ENCODE measurements around the gene DNAH1.

DNAH1 gene

GRCh38 chr3:52292247-52293065, 23.7 kb upstream of the DNAH1 start:
- TF ChIP-seq, protein P1, sequence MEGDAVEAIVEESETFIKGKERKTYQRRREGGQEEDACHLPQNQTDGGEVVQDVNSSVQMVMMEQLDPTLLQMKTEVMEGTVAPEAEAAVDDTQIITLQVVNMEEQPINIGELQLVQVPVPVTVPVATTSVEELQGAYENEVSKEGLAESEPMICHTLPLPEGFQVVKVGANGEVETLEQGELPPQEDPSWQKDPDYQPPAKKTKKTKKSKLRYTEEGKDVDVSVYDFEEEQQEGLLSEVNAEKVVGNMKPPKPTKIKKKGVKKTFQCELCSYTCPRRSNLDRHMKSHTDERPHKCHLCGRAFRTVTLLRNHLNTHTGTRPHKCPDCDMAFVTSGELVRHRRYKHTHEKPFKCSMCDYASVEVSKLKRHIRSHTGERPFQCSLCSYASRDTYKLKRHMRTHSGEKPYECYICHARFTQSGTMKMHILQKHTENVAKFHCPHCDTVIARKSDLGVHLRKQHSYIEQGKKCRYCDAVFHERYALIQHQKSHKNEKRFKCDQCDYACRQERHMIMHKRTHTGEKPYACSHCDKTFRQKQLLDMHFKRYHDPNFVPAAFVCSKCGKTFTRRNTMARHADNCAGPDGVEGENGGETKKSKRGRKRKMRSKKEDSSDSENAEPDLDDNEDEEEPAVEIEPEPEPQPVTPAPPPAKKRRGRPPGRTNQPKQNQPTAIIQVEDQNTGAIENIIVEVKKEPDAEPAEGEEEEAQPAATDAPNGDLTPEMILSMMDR (conservative IDR thresholded peaks at IDR 0.05): no peak
- H3K27ac ChIP-seq: no peak overlapping the region

DNA sequence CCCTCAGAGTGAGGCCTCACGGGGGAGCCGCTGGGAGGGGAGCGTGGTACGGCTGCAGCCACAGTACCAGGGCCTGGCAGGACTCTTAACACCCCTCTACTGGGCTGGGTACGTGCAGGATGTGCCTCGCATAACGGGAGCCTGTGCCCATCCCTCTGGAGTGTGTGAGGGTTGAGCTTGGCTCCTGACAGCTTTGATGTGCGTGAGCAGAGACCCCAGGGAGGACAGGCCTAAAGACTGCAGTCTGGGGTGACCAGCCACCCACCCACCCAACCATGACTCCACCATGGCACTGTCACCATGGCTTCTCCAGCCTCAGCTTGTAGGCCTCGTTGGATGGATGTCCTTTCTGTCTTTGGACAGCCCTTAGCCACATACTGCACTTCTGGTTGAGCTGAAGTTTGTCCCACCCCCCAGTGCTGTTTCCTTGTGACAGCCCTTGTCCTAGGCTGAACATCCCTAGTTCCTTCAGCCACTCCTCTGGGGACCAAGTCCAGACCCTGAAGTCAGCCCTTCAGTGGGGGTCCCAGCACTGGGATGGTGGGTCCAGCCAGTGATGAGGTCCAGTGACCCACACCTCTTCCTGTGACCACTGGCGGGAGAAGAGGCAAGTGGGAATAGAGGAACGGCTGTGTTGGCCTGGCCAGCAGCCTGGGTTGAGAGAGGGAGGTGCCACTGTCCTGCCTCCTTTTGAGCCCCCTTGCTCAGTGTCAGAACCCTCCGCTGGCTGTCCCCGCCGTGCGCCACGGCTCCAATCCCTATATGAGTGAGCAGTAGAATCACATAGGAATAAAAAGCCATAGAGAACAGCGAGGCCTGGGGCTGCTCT, 22.4 kb upstream of the DNAH1 start:
- no peak overlapping the region for H3K27ac ChIP-seq
- TF ChIP-seq, protein P1 (conservative IDR thresholded peaks at IDR 0.05): no peak

DNA sequence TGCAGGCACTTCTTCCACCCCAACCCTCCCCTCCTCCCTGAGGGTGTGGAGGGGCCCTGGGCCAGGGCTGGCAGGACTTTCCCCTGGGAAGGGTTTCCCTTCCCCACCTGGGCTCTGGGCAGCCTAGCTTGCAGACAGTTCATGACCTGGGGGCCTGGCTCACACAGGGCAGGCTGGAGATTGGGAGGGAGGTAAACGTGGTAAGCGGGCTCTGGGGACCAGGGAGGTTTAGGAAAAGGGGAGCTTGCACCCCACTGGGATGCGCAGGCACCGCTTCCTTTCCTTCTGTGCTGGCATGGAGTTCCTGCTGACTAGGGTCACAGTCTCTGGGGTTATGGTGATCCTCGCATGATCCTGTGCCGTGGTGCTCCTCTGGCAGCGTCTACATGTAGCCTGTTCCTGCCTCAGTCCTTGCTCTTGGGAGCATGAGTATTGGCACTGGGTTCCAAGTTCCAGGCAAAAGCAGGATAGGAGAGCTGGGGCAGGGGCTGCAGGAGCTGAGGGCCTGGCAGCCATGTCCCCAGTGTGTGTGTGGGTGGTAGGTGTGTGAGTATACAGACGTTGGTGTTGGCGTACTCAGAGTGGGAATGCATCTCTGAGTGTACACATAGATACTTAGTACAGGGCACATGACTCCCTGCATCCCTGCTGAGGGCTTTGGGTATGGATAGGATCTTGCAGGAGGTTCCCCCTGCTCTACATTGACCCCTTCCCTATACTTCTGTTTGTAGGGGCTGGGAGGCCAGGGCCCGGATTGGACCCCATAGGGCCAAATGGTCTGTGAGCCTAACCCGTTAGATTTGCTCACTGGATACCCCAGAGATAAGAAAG, 21.6 kb upstream of the DNAH1 start:
- no peak overlapping the region for H3K27ac ChIP-seq
- TF ChIP-seq, protein P1 (conservative IDR thresholded peaks at IDR 0.05): no peak

DNA sequence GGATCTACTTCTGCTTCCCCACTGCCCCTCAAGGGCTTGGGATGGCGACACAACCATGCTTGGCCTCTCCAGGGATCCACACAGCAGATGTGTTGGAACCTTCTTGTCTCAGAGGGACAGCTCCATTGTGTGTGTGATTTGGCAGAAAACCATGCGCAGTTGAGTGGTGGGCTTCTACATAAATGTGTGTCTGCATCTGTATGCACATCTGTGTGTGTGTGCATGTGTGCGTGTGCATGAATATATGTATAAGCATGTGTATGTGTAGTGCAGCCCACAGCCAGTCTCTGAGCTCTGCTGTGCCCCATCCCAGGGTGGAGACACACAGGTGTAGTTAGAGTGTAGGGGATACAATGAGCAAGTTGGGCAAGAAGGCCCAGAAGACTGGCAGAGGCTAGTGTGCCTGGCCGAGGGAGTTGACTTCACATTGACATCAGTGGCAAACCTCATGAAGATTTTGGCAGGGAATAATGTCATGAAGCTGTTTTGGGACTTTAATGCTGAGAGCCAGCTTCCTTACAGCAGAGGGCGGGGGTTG, 20.4 kb upstream of the DNAH1 start:
- no peak overlapping the region for H3K27ac ChIP-seq

GRCh38 chr3:52297242-52298148, 18.6 kb upstream of the DNAH1 start:
- TF ChIP-seq, protein P1 (conservative IDR thresholded peaks at IDR 0.05): no peak
- H3K27ac ChIP-seq: no peak overlapping the region

More for the DNA sequence above, 20.4 kb upstream of the DNAH1 start:
- TF ChIP-seq, protein P1 (conservative IDR thresholded peaks at IDR 0.05): no peak
